Ascending aorta (tissue), 2 donors: Measurements from ENCODE around the gene ACTA1. TPM values are rescaled to one million over a fixed set of nuclear protein-coding genes. Genes with fewer than 3 reads are reported as not detected.

Experiments used
- DNase-seq, 2 donors: peaks; one replicate each; pipeline ENCODE4 v3.0.0-alpha.2; 2019; ENCODE audit warnings: low spot score in 2 of 2
- H3K27ac ChIP-seq, 2 donors: fragments of 200-600 bp; sonication (generic); one replicate each; pipeline ENCODE4 v1.5.1; 2016 to 2017; ENCODE audit warnings: mild to moderate bottlenecking in 1 of 2
- H3K27me3 ChIP-seq: fragments of 200-600 bp; sonication (generic); one replicate; pipeline ENCODE4 v1.5.1; 2017
- H3K36me3 ChIP-seq, 2 donors: fragments of 200-600 bp; sonication (generic); one replicate each; pipeline ENCODE4 v1.5.1; 2016
- H3K4me1 ChIP-seq, 2 donors: fragments of 200-600 bp; sonication (generic); one replicate each; pipeline ENCODE4 v1.5.1; 2016 to 2017; ENCODE audit warnings: mild to moderate bottlenecking in 1 of 2
- H3K4me3 ChIP-seq, 2 donors: fragments of 200-600 bp; sonication (generic); one replicate each; pipeline ENCODE4 v1.5.1; 2016 to 2017; ENCODE audit warnings: mild to moderate bottlenecking in 1 of 2
- H3K9me3 ChIP-seq, 2 donors: fragments of 200-600 bp; sonication (generic); one replicate each; pipeline ENCODE4 v1.5.1; 2016
- intact Hi-C: fragments of 100-400 bp; cut with DNase I; formaldehyde crosslinking; loops from one replicate; pipeline ENCODE4 v1.15.1; 2023
- total RNA-seq: library from RNA; depleted of rRNA; stranded (reverse); fragments of >200 nt; gene quantifications from one replicate; pipeline ENCODE4 v1.1.0, GENCODE V29; 2016
- TF ChIP-seq, protein P1 (sequence below), 3 experiments: fragments of 200-600 bp in 2 of 3; fragments of 450-650 bp in 1 of 3; sonication (generic) in 2 of 3; IDR thresholded peaks; one replicate each; pipeline ENCODE4 v1.5.1; 2016 to 2019; ENCODE audit warnings: antibody characterized with exemption in 3 of 3, mild to moderate bottlenecking in 1 of 3, moderate library complexity in 1 of 3

Gene ACTA1
- total RNA-seq, 1 donor from 2014 or later = not detected

GRCh38 chr1:229412056-229412455, 21.8 kb downstream of the ACTA1 start:
- H3K9me3 ChIP-seq = no peaks in the 10 kb centered on the region
- H3K27ac ChIP-seq = peak overlapping the region; percentile 43 to 67
- intact Hi-C loops = no loop called here
- H3K36me3 ChIP-seq = no peaks in the 10 kb centered on the region
- TF ChIP-seq, protein P1, sequence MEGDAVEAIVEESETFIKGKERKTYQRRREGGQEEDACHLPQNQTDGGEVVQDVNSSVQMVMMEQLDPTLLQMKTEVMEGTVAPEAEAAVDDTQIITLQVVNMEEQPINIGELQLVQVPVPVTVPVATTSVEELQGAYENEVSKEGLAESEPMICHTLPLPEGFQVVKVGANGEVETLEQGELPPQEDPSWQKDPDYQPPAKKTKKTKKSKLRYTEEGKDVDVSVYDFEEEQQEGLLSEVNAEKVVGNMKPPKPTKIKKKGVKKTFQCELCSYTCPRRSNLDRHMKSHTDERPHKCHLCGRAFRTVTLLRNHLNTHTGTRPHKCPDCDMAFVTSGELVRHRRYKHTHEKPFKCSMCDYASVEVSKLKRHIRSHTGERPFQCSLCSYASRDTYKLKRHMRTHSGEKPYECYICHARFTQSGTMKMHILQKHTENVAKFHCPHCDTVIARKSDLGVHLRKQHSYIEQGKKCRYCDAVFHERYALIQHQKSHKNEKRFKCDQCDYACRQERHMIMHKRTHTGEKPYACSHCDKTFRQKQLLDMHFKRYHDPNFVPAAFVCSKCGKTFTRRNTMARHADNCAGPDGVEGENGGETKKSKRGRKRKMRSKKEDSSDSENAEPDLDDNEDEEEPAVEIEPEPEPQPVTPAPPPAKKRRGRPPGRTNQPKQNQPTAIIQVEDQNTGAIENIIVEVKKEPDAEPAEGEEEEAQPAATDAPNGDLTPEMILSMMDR (IDR thresholded peaks at IDR 0.05) = no peak
- H3K27me3 ChIP-seq = no peaks in the 10 kb centered on the region
- peaks cover 12 to 34% of the 10 kb centered on the region in 2 donors for H3K4me1 ChIP-seq
- no peak overlapping the region for H3K4me3 ChIP-seq
- no peak for DNase-seq

- peak overlapping the region; percentile 43 to 67 for H3K27ac ChIP-seq
- intact Hi-C loops = loop anchor here (2.0 kb wide), 1 partner anchor 69 kb away; the partner anchor contains the start of gene CCSAP
These were observed 22.3 kb downstream of the ACTA1 start for GRCh38 chr1:229411434-229412055.

DNA sequence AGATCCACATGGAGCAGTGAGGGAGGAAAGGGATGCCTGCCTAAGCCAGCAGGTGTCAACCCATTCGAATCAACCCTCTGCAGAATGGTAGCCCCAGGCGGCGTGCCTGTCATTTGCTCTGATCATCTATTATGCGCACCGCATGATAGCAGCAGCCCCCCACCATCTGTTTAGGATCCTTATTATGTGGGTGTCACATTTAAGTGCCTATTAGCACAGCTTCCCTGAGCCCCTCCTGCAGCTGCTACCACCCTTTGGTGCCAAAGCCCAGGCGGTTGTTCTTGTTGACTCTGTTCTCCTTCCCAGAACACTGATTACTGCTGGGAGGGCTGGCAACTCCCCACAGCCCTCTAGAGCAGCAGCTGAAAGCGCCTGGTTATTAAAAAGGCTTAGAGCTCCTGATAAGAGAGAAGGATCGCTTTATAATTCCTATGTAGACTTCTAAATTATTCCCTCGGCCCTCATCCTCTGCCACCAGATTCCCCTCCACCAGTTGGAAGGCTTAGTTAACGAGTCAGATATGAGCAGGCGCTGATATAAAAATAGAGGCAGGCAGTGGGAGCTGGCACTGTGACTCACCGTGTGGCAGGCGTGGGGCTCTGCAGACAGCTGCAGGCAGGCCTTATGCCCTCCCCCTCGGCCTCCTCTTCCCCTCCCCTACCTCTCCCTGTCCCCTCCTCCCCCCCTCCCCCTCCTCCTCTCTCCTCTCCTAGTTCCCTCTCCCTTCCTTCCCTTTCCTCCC, 23.0 kb downstream of the ACTA1 start:
- no peaks in the 10 kb centered on the region for H3K9me3 ChIP-seq
- H3K27ac ChIP-seq = peak overlapping the region; percentile 67 to 78
- TF ChIP-seq, protein P1 (IDR thresholded peaks at IDR 0.05) = no peak
- H3K27me3 ChIP-seq = no peaks in the 10 kb centered on the region
- H3K4me1 ChIP-seq = peaks cover 14 to 35% of the 10 kb centered on the region in 2 donors
- peak; percentile 47 to 83 for DNase-seq
- intact Hi-C loops = loop anchor here (2.0 kb wide), 1 partner anchor 68 kb away; the partner anchor contains the start of gene CCSAP
- peak overlapping the region in 1 of 2 donors; percentile 38 for H3K4me3 ChIP-seq
- H3K36me3 ChIP-seq = no peaks in the 10 kb centered on the region

More at GRCh38 chr1:229411434-229412055, 22.3 kb downstream of the ACTA1 start:
- DNase-seq = no peak
- no peaks in the 10 kb centered on the region for H3K36me3 ChIP-seq
- TF ChIP-seq, protein P1 (IDR thresholded peaks at IDR 0.05) = no peak
- no peaks in the 10 kb centered on the region for H3K27me3 ChIP-seq
- H3K4me1 ChIP-seq = peaks cover 14 to 35% of the 10 kb centered on the region in 2 donors
- no peak overlapping the region for H3K4me3 ChIP-seq
- H3K9me3 ChIP-seq = no peaks in the 10 kb centered on the region

GRCh38 chr1:229410370-229410691, 23.6 kb downstream of the ACTA1 start:
- H3K27me3 ChIP-seq = no peaks in the 10 kb centered on the region
- no peaks in the 10 kb centered on the region for H3K36me3 ChIP-seq
- peaks cover 14 to 35% of the 10 kb centered on the region in 2 donors for H3K4me1 ChIP-seq
- no peak for DNase-seq
- peak overlapping the region in 1 of 2 donors; percentile 38 for H3K4me3 ChIP-seq
- H3K27ac ChIP-seq = peak overlapping the region; percentile 67 to 78
- intact Hi-C loops = loop anchor here (2.0 kb wide), 1 partner anchor 68 kb away; the partner anchor contains the start of gene CCSAP
- TF ChIP-seq, protein P1 (IDR thresholded peaks at IDR 0.05) = no peak
- no peaks in the 10 kb centered on the region for H3K9me3 ChIP-seq

GRCh38 chr1:229409616-229410369, 24.1 kb downstream of the ACTA1 start:
- Histone ChIP-seq H3K36me3 (no peaks in the 10 kb centered on the region), H3K27ac (peak overlapping the region; percentile 67 to 78), H3K9me3 (no peaks in the 10 kb centered on the region), H3K27me3 (no peaks in the 10 kb centered on the region), H3K4me1 (peaks cover 14 to 35% of the 10 kb centered on the region in 2 donors), H3K4me3 (peak overlapping the region in 1 of 2 donors; percentile 38)
- no peak for DNase-seq
- TF ChIP-seq, protein P1 (IDR thresholded peaks at IDR 0.05) = no peak
- intact Hi-C loops = loop anchor here (2.0 kb wide), 1 partner anchor 67 kb away; the partner anchor contains the start of gene CCSAP
